COR-L47 (cell line): ENCODE results near the gene CTSF.
"Not testable (repeated sequence)": the region's sequence is repeated elsewhere in the genome, so short reads cannot be mapped to it uniquely, and the experiment has no call there.

Source experiments
- DNase-seq: peaks from one replicate; lab custom pipeline; 2025; lab: John Stamatoyannopoulos, UW

The CTSF gene

GRCh38 chr11:66568124-66568916, at the start of gene CTSF:
Gene CTSF, minus strand, starts transcription at chr11:66568606. Its CDS starts 120 bp downstream, at chr11:66568486.
- peak; percentile 71 for DNase-seq

- DNase-seq, result no peak
These were observed 48.9 kb upstream of the CTSF start for GRCh38 chr11:66617155-66617834.

GRCh38 chr11:66616379-66617154, 48.2 kb upstream of the CTSF start, which contains the start of gene RBM14:
Gene RBM14, plus strand, starts transcription at chr11:66616630. Its CDS starts 91 bp downstream, at chr11:66616721.
- DNase-seq, result peak; percentile 98

GRCh38 chr11:66614073-66614472, 45.7 kb upstream of the CTSF start:
- no peak for DNase-seq

GRCh38 chr11:66612458-66612857, 44.1 kb upstream of the CTSF start:
- DNase-seq, result no peak

GRCh38 chr11:66609721-66610617, 41.6 kb upstream of the CTSF start:
- no peak for DNase-seq

- no peak for DNase-seq
These were observed 38.9 kb upstream of the CTSF start for GRCh38 chr11:66607126-66607834.

- not testable (repeated sequence) for DNase-seq
These were observed 38.2 kb upstream of the CTSF start for GRCh38 chr11:66606608-66607007.

GRCh38 chr11:66604155-66604554, 35.7 kb upstream of the CTSF start:
- DNase-seq, result no peak

GRCh38 chr11:66603072-66603471, 34.7 kb upstream of the CTSF start:
- no peak for DNase-seq

GRCh38 chr11:66600631-66601233, 32.3 kb upstream of the CTSF start:
- no peak for DNase-seq

- DNase-seq, result no peak
These were observed 31.8 kb upstream of the CTSF start for GRCh38 chr11:66600219-66600618.

GRCh38 chr11:66598993-66599392, 30.6 kb upstream of the CTSF start:
- no peak for DNase-seq

- DNase-seq, result no peak
These were observed 27.0 kb upstream of the CTSF start for GRCh38 chr11:66595245-66595904.

- DNase-seq, result no peak
These were observed 25.2 kb upstream of the CTSF start for GRCh38 chr11:66593650-66594049.

GRCh38 chr11:66593303-66593635, 24.9 kb upstream of the CTSF start:
- DNase-seq, result no peak

- peak; percentile 95 for DNase-seq
These were observed 24.3 kb upstream of the CTSF start, which contains the start of the genes CCDC87 and CCS for GRCh38 chr11:66592457-66593302. Gene CCDC87, minus strand, starts transcription at chr11:66593063. Its CDS starts 48 bp downstream, at chr11:66593015. Gene CCS, plus strand, starts transcription at chr11:66593185. Its CDS starts 77 bp downstream, at chr11:66593262.

- DNase-seq, result no peak
These were observed 22.8 kb upstream of the CTSF start for GRCh38 chr11:66591175-66591574.
